IPS DF 6.9 (cell line): ENCODE measurements around the gene PALLD.
"Not testable (repeated sequence)": the region's sequence is repeated elsewhere in the genome, so short reads cannot be mapped to it uniquely, and the experiment has no call there.

Source experiments
- DNase-seq: peaks from one replicate; pipeline ENCODE4 v3.0.0-alpha.2; 2013; ENCODE audit warnings: low read depth, low spot score
- H3K27ac ChIP-seq: one replicate; pipeline ENCODE4 v1.5.1; 2013; ENCODE audit warnings: low read length, control low read depth
- H3K27me3 ChIP-seq: 2 replicates; pipeline ENCODE4 v1.6.1; 2013; ENCODE audit warnings: mild to moderate bottlenecking, low read length; ENCODE audit not compliant: control insufficient read depth, insufficient read depth
- H3K36me3 ChIP-seq: 2 replicates; pipeline ENCODE4 v1.6.1; 2013; ENCODE audit warnings: low read length; ENCODE audit not compliant: control insufficient read depth, insufficient read depth
- H3K4me1 ChIP-seq: 2 replicates; pipeline ENCODE4 v1.6.1; 2013; ENCODE audit warnings: low read length; ENCODE audit not compliant: control insufficient read depth, insufficient read depth
- H3K4me3 ChIP-seq: 2 replicates; pipeline ENCODE4 v1.5.1; 2013; ENCODE audit warnings: mild to moderate bottlenecking, low read length
- H3K9me3 ChIP-seq: 2 replicates; pipeline ENCODE4 v1.6.1; 2013; ENCODE audit warnings: low read length, inconsistent platforms; ENCODE audit not compliant: control insufficient read depth, insufficient read depth
- WGBS: extraction: QIAGEN DNeasy Blood & Tissue Kit; methylation state at CpG from one replicate; pipeline ENCODE4 v1.1.7; 2013; ENCODE audit warnings: mixed read lengths, missing lambda C conversion rate; ENCODE audit not compliant: insufficient read length, insufficient coverage; 5-methylcytosine and 5-hydroxymethylcytosine counted together

Gene PALLD

GRCh38 chr4:168496834-168497233, at the start of gene PALLD:
Gene PALLD (plus strand): TSS chr4:168497052.
- H3K27me3 ChIP-seq: no peaks in the 10 kb centered on the region
- no peaks in the 10 kb centered on the region for H3K36me3 ChIP-seq
- no peaks in the 10 kb centered on the region for H3K4me1 ChIP-seq
- no peak within 1 kb of the TSS for H3K4me3 ChIP-seq
- H3K9me3 ChIP-seq: no peaks in the 10 kb centered on the region
- no CpG with 5 or more reads among the region's 5 CpGs for WGBS
- no peak for DNase-seq
- H3K27ac ChIP-seq: no peak within 1 kb of the TSS

GRCh38 chr4:168449063-168449462, 47.8 kb upstream of the PALLD start:
- WGBS: no CpG with 5 or more reads among the region's 3 CpGs
- H3K36me3 ChIP-seq, H3K4me1 ChIP-seq, H3K4me3 ChIP-seq, H3K27ac ChIP-seq, H3K9me3 ChIP-seq, DNase-seq, H3K27me3 ChIP-seq: not testable (repeated sequence)

GRCh38 chr4:168449719-168450452, 47.0 kb upstream of the PALLD start:
- H3K4me3 ChIP-seq: no peak overlapping the region
- no peak for DNase-seq
- no peaks in the 10 kb centered on the region for H3K4me1 ChIP-seq
- H3K27me3 ChIP-seq: no peaks in the 10 kb centered on the region
- H3K36me3 ChIP-seq: no peaks in the 10 kb centered on the region
- no peaks in the 10 kb centered on the region for H3K9me3 ChIP-seq
- H3K27ac ChIP-seq: no peak overlapping the region
- no CpG with 5 or more reads among the region's 5 CpGs for WGBS

GRCh38 chr4:168451331-168451730, 45.5 kb upstream of the PALLD start:
- no CpG with 5 or more reads among the region's 2 CpGs for WGBS
- Histone ChIP-seq H3K9me3 (no peaks in the 10 kb centered on the region), H3K4me3 (no peak overlapping the region), H3K27me3 (no peaks in the 10 kb centered on the region), H3K27ac (no peak overlapping the region), H3K4me1 (no peaks in the 10 kb centered on the region), H3K36me3 (no peaks in the 10 kb centered on the region)
- no peak for DNase-seq

GRCh38 chr4:168451744-168452390, 45.0 kb upstream of the PALLD start:
- Histone ChIP-seq H3K4me3 (no peak overlapping the region), H3K27ac (no peak overlapping the region), H3K9me3 (no peaks in the 10 kb centered on the region), H3K36me3 (no peaks in the 10 kb centered on the region), H3K4me1 (no peaks in the 10 kb centered on the region), H3K27me3 (no peaks in the 10 kb centered on the region)
- no peak for DNase-seq
- no CpG with 5 or more reads among the region's 1 CpG for WGBS

GRCh38 chr4:168453146-168453545, 43.7 kb upstream of the PALLD start:
- no peaks in the 10 kb centered on the region for H3K27me3 ChIP-seq
- H3K9me3 ChIP-seq: no peaks in the 10 kb centered on the region
- H3K36me3 ChIP-seq: no peaks in the 10 kb centered on the region
- no peak overlapping the region for H3K4me3 ChIP-seq
- H3K4me1 ChIP-seq: no peaks in the 10 kb centered on the region
- H3K27ac ChIP-seq: no peak overlapping the region
- no CpG with 5 or more reads among the region's 5 CpGs for WGBS
- DNase-seq: no peak

- H3K36me3 ChIP-seq, H3K27me3 ChIP-seq, DNase-seq, H3K4me1 ChIP-seq, H3K4me3 ChIP-seq, H3K27ac ChIP-seq, H3K9me3 ChIP-seq: not testable (repeated sequence)
- no CpG with 5 or more reads among the region's 2 CpGs for WGBS
Observed at GRCh38 chr4:168458256-168458655, 38.6 kb upstream of the PALLD start.

- H3K9me3 ChIP-seq: no peaks in the 10 kb centered on the region
- no peaks in the 10 kb centered on the region for H3K36me3 ChIP-seq
- no peak overlapping the region for H3K4me3 ChIP-seq
- H3K27me3 ChIP-seq: no peaks in the 10 kb centered on the region
- H3K4me1 ChIP-seq: no peaks in the 10 kb centered on the region
- WGBS: no CpG with 5 or more reads among the region's 4 CpGs
- no peak overlapping the region for H3K27ac ChIP-seq
- no peak for DNase-seq
Observed at GRCh38 chr4:168461821-168462220, 35.0 kb upstream of the PALLD start.

GRCh38 chr4:168472920-168473319, 23.9 kb upstream of the PALLD start:
- no peaks in the 10 kb centered on the region for H3K36me3 ChIP-seq
- DNase-seq: no peak
- no CpG with 5 or more reads among the region's 2 CpGs for WGBS

GRCh38 chr4:168474660-168475320, 22.1 kb upstream of the PALLD start:
- no peak for DNase-seq
- no peak overlapping the region for H3K27ac ChIP-seq
- H3K4me3 ChIP-seq: no peak overlapping the region
- H3K9me3 ChIP-seq: no peaks in the 10 kb centered on the region
- no peaks in the 10 kb centered on the region for H3K27me3 ChIP-seq
- no peaks in the 10 kb centered on the region for H3K36me3 ChIP-seq
- H3K4me1 ChIP-seq: no peaks in the 10 kb centered on the region
- whole genome bisulfite sequencing: no CpG with 5 or more reads among the region's 5 CpGs

More at GRCh38 chr4:168472920-168473319, 23.9 kb upstream of the PALLD start:
- Histone ChIP-seq H3K9me3 (no peaks in the 10 kb centered on the region), H3K4me1 (no peaks in the 10 kb centered on the region), H3K27me3 (no peaks in the 10 kb centered on the region), H3K27ac (no peak overlapping the region), H3K4me3 (no peak overlapping the region)
